ENCODE measurements around the gene KCNN3.

The KCNN3 gene

DNA sequence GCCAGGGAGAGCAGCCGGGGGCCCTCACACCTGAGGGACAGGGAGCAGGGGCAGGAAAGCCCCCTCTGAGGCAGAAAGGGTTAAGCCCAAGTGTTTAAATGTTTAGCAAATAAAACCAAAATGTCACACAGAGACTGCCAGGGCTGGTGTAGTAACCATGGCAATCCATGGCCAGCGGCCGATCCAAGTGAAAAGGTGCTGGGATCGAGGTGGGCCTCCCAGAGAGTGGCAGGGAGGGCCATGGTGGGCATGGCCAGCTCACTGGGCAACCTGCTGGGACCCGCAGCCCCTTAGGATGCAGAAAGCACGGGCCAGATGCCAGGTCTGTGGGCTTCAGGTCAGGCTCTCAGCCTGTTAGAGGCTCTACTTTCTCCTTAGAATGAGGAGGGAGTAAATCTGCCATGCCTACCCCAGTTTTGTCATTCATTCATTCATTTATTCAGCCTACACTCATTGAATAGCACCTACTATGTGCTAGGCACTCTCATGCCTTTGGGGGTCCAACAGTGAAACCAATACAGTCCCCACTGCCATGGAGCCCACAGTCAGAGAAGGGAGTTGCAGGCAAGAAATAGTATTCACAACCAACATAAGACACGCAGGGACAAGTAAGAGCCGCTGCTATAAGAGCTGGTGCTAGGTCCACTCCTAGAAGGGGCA is 56.1 kb downstream of the KCNN3 start:
- DNase-seq (ENCODE audit: low read depth) = no peak

DNA sequence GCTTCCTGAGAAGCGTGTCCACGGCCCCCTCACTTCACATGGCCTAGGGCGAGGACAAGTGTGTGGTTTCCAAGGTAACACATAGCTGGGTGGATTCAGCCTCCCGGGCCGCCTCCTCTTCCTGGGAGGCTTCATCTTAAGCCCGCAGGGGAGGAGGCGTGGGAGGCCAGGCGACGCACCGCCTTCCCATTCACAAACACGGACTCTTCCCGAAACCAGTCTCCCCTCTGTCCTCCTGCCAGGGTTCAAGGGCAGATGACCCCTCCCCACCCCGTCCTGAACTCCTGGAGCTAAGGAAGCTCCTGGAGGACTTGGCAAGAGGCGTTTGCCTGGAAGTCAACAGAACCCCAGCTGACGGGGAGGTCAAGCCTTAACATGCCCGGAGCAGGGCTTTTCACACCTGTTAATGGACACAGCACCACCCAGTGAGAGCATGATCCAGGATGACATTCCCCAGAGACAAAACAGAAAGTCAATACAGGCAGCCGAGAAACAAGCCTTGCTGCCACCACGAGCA is 56.7 kb downstream of the KCNN3 start:
- DNase-seq (ENCODE audit: low read depth) = peak; percentile 42

DNA sequence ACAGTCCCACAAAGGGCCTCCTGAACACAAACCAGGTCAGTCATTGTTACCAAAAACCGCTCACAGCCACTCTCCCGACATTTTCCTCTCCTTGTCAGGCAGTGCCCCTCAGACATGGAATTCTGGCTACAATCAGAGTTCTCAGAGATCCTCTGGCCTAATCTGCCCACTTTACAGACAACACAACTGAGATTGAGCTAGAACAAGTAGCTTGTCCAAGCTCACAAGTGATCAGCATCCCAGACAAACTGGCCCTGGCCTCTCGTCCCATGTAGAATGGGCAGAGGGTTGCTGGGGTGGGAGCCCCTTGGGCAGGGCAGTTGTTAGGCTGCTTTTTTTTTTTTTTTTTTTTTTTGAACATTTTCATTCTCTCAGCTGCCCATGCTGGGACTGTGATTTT is 57.2 kb downstream of the KCNN3 start:
- DNase-seq (ENCODE audit: low read depth) = no peak

DNA sequence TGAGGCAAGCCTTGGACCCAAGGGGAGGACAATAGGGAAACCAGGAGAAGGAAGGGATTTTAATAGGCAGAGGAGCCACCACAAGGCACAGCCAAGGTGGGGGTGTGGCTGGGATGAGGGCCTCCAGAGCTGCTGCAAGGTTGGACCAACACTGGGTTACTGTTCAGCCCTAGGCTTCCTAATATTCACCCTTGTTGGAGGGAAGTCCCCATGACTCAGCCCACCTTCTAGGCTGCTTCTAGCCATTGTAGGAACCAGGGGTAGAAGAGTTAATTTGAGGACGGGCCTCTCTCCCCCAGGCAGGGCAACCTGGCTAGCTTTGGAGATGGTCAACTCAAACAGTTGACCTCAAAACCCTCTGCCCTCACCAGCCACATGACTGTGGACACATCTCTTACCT is 59.5 kb downstream of the KCNN3 start:
- DNase-seq (ENCODE audit: low read depth) = no peak

DNA sequence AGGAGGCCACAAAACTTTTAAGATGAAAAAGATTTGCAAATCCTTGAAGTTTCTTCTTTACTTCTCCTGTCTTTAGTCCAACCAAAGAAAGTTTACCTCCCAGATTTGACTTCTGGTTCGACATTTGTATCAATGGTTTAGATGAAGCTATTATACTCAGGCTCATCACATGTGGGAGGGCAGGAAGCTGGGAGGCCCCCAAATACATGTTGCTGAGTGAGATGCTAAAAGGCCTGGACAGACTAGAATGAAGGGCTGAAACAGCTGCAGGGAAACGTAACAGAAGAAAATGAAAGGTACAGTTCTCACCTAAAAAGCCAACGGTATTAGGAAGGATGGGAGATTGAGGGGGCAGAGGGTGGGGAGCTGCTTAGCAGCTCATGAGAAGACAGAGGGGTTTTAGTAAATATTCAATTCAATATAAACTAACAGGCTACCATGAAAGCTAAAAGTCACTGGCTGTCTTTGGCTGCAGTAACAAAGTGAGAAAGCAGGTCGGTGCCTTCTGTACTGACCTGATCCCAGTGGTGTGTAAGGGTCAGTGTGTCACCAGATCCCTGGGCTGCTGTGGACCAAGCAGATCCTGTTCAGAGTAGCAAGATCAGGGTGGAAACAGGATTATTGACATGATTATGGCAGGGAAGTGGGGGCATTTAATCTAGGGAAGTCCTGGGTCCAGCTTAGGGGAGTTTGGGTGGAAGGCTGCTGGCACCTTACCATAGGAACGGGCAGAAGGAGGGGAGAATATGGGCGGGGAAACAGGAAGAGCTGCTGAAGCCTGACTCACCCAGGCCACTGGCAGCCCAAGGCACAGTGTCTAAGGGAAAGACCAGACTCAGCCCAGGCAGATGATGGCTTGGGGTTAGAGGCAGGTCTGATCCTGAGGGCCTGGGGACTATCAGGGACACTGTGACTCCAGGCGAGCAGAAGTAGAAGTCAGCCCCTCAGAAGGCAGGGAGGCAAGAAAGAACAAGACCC is 60.4 kb downstream of the KCNN3 start:
- peak; percentile 57 for DNase-seq (ENCODE audit: low read depth)

DNA sequence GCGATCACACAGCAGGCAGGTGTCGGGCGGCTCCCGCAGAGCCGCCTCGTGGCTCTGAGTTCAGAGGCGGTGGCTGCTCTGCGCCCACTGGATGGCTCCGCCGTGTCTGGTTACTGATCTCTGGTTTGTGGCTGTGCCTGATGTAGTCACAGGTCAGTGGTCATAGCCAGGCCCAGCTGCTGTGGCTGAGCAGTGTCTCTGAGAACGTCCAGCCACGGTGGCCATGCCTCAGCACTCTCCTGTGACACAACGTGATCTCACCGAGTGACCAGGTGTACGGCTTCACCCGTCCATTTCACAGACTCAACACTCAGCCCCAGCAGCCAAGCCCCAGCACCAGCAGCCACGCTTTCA is 61.2 kb downstream of the KCNN3 start:
- DNase-seq (ENCODE audit: low read depth) = peak; percentile 6

DNA sequence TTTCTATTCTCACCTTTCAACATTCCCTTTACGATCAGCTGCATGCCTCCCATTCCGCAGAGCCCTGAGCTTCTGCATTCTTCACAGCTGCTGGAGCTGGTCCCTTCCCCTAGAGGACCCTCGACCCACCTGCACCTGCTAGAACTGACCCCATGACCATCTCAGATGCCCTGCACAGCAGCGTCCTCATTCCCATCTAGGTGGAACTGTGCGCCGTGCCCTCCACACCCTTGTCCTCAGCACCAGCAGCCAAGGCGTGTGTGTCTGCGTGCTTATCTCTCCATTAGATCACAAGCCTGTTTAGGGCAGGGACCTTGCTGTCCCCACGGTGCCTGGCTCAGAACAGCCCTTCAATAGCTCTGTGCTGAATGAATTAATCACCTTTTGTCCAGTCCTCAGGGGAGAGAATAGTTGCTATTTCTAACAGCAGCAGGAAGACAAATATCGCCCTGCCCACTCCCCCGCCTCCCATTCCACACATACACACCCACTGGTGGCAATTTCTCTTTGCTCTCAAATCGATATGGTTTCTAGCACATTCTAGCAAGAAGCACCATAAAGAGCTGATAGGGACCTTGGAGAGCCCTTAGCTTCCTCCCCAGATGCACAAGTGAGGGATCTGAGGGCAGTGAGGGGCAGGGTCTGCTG is 61.7 kb downstream of the KCNN3 start:
- DNase-seq (ENCODE audit: low read depth) = no peak

DNA sequence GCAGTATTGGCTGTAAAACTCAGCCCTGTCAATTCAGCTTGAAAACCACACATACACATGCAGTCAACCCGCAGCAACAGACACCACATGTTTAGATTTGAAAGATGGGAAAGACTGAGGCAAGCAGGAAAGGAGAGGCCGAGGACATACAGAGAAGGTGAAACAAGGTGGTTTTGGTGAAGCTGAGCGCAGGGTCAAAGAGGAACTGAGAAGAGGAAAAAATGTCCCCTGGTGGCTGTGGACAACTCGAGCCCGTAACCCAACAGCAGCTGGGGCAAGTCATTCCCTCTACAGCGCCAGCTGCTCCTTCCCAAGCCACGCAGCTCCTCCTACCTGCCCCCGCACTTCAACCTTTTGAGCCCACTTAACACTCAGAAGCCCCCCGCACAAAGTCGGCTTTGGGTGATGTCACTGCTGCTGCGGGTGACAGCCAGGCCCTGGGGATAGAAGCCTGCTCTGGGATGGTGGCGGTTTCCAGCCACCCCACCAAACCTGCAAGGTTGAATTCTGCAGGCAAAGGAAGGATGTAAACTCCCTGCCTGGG is 63.0 kb downstream of the KCNN3 start:
- no peak for DNase-seq (ENCODE audit: low read depth)

DNA sequence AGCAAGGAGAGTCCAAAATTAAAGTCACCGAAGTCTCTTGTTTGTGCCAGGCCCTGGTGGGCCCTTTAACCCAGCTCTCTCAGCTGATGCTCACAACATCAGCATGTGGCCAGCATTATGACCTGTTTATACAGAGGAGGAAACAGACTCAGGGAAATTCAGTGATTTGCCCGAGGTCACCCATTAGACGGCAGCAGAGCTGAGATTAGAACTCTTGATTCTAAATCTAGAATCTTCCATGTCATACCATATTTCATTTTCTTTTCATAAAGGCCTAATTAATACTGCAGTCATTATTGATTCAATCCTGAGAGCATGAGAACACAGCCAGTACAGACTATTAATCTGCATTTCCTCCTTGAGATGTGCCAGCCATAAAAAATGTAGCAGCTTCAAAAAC is 63.7 kb downstream of the KCNN3 start:
- no peak for DNase-seq (ENCODE audit: low read depth)

DNA sequence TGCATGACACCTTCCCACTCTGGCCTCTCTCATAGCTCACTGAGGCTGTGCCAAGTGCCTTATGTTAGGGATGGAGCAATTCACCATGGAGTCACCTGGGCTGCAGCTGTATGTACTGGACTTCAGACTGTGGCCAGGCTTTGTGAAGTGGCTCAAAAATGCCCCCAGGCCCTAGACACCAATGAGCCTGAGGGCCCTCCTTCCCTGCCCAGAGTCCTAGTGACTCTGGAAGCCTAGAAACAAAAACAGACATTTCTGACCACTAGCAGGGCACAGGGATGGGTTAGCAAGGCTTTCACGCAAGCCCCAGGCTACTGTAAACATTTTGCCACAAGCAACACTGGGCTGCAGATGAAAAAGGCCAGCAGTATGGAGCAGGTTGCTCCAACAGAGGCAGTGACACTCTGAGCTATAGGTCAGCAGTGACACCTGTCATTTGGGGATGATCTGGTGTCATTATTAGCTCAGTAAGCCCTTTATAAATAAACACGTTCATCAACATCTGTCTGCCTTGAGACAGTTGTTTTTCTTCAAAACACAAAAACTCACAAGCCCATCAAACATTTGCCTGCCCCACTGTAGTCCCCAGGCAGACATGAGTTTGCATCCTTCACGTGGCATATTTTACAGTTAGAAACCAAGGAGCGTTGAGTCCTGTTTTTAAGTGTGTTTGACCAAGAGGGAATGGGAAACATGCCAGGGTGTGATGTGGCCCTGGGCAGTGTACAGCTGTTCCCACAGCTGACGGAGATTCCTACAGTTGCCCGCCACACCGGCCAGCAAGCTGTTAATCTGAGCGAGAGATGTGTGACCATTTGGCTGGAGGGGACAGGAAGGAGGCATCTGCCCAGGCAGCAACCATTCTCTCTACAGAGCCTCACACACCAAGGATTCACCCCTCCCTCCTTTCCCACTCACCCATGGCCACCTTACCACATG is 66.8 kb downstream of the KCNN3 start:
- DNase-seq (ENCODE audit: low read depth) = no peak

DNA sequence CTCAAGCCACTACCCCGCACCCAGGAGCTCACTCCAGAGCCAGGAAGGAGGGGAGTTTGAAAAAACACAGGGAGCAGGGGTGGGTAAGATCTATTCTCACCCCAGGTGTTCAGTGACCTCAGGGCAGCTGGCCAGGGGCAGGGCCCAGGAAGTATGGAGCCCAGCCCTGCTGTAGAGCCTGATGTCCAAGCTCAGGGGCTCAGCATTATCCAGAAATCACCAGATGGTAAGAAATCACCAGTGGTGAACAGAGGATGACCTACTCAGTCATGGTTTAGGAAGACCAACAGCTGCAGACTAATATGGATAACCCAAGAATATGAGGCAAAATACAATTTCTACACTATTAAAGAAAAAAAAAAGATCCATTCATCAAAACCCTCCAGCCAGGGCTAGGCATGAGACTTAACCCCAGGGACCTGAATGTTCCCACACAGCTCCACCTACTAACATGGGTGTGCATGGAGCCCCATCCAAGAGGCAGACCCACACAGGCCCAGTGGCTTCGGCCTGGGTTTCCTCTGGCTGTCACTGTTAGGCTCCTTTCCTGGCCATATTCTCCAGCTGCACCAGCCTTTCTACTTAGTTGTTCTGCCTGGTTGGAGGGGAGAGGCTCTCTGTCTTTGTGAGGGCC is 67.6 kb downstream of the KCNN3 start:
- no peak for DNase-seq (ENCODE audit: low read depth)

DNA sequence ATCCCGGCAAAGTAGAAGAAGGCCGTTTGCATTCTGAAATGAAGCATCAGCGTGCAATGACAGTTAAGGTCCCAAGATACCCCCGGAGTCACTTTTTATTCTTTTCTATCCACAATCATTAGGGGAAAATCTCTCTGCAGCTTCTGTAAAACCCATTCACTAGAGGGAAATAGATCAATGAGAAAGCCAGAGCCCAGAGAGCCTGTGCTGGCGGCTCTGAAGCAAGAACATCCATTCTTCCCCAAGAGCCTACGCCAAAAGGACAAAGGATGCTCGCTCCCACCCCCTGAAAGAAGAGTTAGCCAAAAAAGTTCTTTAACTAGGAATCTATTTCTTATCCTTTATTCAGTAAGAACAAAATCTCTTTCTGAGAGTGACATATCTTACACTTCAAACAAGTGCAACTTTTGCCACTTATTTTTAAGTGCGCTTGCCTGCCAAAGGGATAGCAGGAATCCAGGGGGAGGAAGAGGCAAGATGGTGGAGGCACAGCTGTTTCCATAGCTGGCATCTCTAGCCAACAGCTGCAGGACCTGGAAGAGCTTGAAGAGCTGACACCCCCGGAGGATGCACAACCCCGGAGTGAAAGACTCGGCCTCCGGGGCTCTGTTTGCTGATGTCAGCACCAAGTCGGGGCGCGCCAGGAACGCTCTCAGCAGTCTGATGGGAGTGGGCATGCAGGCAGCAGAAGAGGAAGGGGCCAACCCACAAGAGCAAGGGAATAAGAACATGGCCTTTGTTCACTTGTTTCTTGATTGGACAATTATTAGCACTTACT is 68.7 kb downstream of the KCNN3 start:
- DNase-seq (ENCODE audit: low read depth) = no peak

DNA sequence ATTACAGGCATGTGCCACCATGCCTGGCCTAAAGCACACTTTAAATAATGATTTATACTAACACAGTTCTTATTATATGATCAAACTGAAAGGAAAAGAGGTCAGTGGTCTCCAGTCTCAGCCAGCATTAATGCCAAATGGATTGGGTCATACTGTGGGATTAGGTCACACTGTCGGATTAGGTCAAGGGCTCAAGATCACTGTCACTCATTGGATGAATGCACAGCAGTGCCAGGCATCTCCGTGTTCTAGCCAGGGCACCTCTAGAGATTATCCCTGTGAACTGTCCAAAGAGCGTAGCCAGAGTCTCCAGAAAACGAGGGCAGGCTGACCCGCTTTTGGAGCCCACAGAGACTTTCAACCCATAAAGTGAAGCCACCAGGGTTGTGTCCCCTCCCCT is 70.9 kb downstream of the KCNN3 start:
- no peak for DNase-seq (ENCODE audit: low read depth)

DNA sequence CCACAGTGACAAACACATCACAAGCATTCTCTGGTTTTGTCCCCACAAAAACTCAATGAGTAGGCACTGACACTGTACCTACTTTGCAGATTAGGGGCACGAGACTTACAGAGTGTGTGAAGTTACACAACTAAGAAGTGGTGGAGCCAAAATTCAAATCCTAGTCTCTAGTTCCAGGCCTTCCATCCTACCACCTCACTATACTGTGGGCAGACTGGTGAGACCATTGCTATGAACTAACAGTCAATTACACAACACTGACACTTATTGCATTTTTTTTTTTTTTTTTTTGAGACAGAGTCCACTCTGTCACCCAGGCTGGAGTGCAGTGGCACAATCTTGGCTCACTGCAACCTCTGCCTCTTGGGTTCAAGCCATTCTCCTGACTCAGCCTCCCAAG is 71.4 kb downstream of the KCNN3 start:
- DNase-seq (ENCODE audit: low read depth) = no peak

DNA sequence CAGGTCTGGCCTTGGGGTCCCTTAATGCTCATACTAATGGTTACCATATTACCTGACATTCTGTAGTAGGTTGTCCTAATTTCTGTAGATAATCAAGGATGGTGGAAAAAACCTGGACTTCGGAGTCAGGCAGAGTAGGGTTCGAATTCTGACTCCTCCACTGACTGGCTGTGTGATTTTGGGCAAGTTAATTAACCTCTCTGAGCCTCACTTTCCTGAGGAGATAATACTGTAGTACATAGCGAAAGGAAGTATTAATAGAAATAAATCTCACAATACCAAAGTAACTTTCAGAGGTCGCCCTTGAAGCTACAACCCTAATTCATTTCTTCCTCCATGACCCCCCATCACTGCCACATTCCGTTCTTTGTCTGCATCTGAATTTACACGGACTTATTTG is 72.9 kb downstream of the KCNN3 start:
- DNase-seq (ENCODE audit: low read depth) = no peak

DNA sequence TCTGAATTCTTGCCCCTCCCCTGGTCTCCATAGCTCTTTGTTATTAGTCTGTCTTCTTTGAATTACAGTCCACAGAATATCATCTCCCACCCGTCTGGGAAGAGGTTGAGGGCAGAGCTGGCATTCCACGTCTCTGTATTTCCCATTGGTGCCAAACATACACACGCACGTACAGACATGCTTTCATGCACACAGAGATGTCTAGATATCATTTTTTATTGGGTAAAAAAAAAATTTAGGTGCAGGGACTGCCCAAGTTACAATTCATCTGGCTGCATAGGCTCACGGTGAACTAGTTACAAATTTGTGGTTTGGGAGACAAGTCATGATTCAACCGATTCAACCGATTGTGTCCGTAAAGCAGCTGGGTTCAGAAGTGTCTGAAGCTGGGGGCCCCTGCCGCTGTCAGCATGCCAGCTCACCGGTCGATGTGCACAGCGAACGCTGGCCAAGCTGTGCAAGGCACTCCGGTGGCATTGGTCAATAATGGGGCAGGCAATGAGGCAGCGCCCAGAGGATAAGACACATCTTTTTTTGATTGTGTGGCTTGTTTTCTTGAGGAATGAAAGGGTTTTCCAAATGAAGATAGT is 73.7 kb downstream of the KCNN3 start:
- DNase-seq (ENCODE audit: low read depth) = no peak

DNA sequence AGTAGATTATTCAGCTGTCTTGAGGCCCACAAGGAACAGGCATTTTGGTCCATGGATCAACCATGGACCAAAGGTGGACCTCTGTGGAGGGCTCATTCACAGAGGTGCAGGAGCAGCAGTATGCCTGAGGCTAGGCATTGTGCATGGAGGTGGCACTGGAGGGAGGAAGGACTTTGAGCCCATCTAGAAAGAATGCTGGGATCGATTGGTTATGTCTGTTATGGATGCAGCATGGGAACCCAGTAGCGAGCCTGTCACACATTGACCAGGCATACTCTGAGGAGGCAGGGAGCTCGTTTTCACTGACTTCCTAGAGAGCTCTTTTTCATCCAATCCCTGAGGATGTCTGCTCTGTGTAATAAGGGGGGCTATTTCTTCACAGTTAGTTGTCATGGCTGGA is 75.5 kb downstream of the KCNN3 start:
- no peak for DNase-seq (ENCODE audit: low read depth)

DNA sequence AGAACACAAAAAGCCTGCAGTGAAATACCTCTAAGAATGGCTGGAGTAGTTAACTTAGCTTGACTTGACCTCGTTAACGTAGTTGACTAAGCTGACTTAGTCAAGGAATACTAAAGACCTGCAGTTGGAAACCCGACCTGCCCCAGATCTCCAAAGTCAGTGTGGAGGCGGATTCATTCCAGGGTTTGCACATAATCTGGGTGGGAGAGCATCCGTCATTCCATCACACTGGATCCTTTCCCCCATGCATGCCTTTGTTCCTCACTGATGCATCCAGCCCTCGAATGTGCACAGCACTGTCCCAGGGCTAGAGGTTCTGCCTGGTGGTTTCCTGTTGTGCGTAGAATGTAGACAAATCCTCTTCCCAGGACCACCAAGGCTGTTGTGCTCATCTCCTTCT is 76.4 kb downstream of the KCNN3 start:
- DNase-seq (ENCODE audit: low read depth) = no peak

DNA sequence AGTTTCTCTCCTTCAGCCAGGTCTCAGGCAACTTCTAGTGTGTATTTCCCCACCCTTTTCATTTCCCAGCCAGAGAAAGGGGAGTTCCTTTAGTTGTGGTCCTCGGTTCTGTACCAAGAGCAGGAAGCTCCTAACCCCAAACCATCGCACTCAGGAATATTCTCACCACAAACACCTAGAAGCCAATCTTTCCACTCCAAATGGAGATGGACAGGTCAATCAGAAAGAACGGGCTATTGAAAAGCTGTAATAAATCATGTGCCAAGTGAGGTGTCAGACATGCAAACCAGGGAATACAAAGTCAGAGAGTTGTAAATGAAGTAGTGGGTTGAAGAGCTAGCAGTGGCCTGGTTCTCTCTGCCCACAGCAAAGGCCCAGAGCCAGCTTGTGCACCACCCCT is 77.2 kb downstream of the KCNN3 start:
- no peak for DNase-seq (ENCODE audit: low read depth)
